Psoas muscle (tissue), 8 donors: Measurements from ENCODE around the gene OTOP1. TPM values are rescaled to one million over a fixed set of nuclear protein-coding genes. Genes with fewer than 3 reads are reported as not detected.

Source experiments
- ATAC-seq, 4 donors: fragments of 200-7000 bp; cut with Tn5 transposase; one replicate each; pipeline ENCODE4 v1.9.1; 2020; ENCODE audit warnings: moderate library complexity in 3 of 4, mild to moderate bottlenecking in 2 of 4
- DNase-seq, 2 donors: peaks; one replicate each; pipeline ENCODE4 v3.0.0-alpha.2; 2020
- H3K27ac ChIP-seq: fragments of 200-600 bp; one replicate; pipeline ENCODE4 v1.8.0; 2022
- H3K27me3 ChIP-seq, 3 donors: fragments of 200-600 bp in 1 of 3; one replicate each; pipeline versions ENCODE4 v1.6.1 to v1.8.0; 2013 to 2022; ENCODE audit warnings: low read length in 2 of 3, mild to moderate bottlenecking in 2 of 3, moderate library complexity in 1 of 3; ENCODE audit not compliant: insufficient read depth in 3 of 3
- H3K36me3 ChIP-seq, 2 donors: fragments of 200-600 bp in 1 of 2; one replicate each; pipeline versions ENCODE4 v1.6.1 to v1.8.0; 2013 to 2022; ENCODE audit warnings: low read depth in 1 of 2, mild to moderate bottlenecking in 1 of 2, moderate library complexity in 1 of 2; ENCODE audit not compliant: insufficient read depth in 1 of 2
- H3K4me1 ChIP-seq: fragments of 200-600 bp; one replicate; pipeline ENCODE4 v1.8.0; 2022
- H3K4me3 ChIP-seq: fragments of 200-600 bp; one replicate; pipeline ENCODE4 v1.8.0; 2022; ENCODE audit warnings: mild to moderate bottlenecking
- H3K9me3 ChIP-seq: fragments of 200-600 bp; one replicate; pipeline ENCODE4 v1.8.0; 2022
- WGBS, 3 donors: extraction: QIAGEN DNeasy Blood & Tissue Kit; methylation state at CpG; one replicate each; pipeline versions ENCODE4 v1.1.6 to v1.1.7; 2013; 5-methylcytosine and 5-hydroxymethylcytosine counted together
- intact Hi-C, 2 donors: fragments of 100-400 bp; cut with DNase I; formaldehyde crosslinking; loops; one replicate each; pipeline versions ENCODE4 v1.11.0 to v1.14.2; 2022
- long read RNA-seq, 2 donors: library from polyadenylated mRNA; unstranded; transcript quantifications; one replicate each; pipeline ENCODE4 v2.0.0, GENCODE V29; 2021
- polyA plus RNA-seq, 3 donors: library from polyadenylated mRNA; stranded (reverse); fragments of 200-250 nt; gene quantifications; one replicate each; pipeline ENCODE4 v1.2.3, GENCODE V29; 2013
- total RNA-seq, 4 donors: library from RNA; stranded (reverse); fragmentation: NEBNext Ultra II Directional in 2 of 4; extraction: Animal tissue kit (Norgen Biotek cat#: 25700) in 2 of 4; gene quantifications; one replicate each; pipeline versions ENCODE4 v1.2.1 to v1.2.4, GENCODE V29; 2021 to 2023
- TF ChIP-seq, protein P1 (sequence below): fragments of 200-600 bp; IDR thresholded peaks from one replicate; pipeline ENCODE4 v1.8.0; 2022; ENCODE audit warnings: antibody characterized with exemption
- donor health status: healthy with polysubstance abuse.
- donor health status: DM: no; HTN: no; CAD: no; lungs with moderate emphysema.
- donor health status: Bipolar disorder and iron deficiency.
- donor health status: healthy.
- donor health status: DM: yes; HTN: yes; CAD: no.
- donor health status: DM: no; HTN: no; CAD: no.
- donor health status: DM: no; HTN: no; CAD: no.
- donor health status: DM: yes; HTN: yes; CAD: no.

Gene OTOP1
- not detected for total RNA-seq
- not detected for polyA plus RNA-seq
- long read RNA-seq, donor 1 = 0 reads
- long read RNA-seq, donor 2 = 0 reads

- Histone ChIP-seq H3K27ac (no peak within 1 kb of the TSS), H3K9me3 (no peaks in the 10 kb centered on the region), H3K36me3 (no peaks in the 10 kb centered on the region), H3K4me1 (no peaks in the 10 kb centered on the region), H3K4me3 (no peak within 1 kb of the TSS), H3K27me3 (peaks cover 3 to 64% (median 22%) of the 10 kb centered on the region in 3 donors)
- TF ChIP-seq, protein P1, sequence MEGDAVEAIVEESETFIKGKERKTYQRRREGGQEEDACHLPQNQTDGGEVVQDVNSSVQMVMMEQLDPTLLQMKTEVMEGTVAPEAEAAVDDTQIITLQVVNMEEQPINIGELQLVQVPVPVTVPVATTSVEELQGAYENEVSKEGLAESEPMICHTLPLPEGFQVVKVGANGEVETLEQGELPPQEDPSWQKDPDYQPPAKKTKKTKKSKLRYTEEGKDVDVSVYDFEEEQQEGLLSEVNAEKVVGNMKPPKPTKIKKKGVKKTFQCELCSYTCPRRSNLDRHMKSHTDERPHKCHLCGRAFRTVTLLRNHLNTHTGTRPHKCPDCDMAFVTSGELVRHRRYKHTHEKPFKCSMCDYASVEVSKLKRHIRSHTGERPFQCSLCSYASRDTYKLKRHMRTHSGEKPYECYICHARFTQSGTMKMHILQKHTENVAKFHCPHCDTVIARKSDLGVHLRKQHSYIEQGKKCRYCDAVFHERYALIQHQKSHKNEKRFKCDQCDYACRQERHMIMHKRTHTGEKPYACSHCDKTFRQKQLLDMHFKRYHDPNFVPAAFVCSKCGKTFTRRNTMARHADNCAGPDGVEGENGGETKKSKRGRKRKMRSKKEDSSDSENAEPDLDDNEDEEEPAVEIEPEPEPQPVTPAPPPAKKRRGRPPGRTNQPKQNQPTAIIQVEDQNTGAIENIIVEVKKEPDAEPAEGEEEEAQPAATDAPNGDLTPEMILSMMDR = no peak
- ATAC-seq (no peak), DNase-seq (no peak)
- intact Hi-C loops = no loop called here
- 9 to 17% (median 11%) methylated on average over 49 to 82 of the region's 82 CpGs for WGBS, 3 donors
These were observed at the start of gene OTOP1 for GRCh38 chr4:4226606-4227438. OTOP1 (minus strand) TSS chr4:4226929; CDS start chr4:4226864, 65 bp downstream.

- H3K9me3 ChIP-seq = no peaks in the 10 kb centered on the region
- no peak overlapping the region for H3K27ac ChIP-seq
These were observed 47.5 kb upstream of the OTOP1 start for GRCh38 chr4:4274226-4274625.

DNA sequence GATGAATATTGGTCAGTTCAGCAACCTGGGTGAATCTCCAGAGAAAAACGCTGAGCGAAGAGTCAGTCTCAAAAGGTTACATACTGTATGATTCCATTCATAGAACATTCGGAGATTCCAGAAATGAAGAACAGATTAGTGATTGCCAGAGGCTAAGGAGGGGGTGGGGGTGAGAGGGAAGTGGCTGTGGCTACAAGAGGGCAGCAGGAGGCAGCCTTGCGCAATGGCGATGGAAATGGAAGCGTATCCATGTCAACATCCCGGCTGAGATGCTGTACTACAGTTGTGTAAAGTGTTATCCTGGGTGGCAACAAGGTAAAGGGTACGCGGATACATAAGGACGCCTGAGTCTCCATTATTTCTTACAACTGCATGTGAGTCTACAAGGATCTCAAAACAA is 45.2 kb upstream of the OTOP1 start:
- no peak for DNase-seq
- WGBS, 3 donors = 84 to 90% (median 89%) methylated on average over 10 of the region's 10 CpGs
- H3K27ac ChIP-seq = no peak overlapping the region

More at GRCh38 chr4:4274226-4274625, 47.5 kb upstream of the OTOP1 start:
- Histone ChIP-seq H3K4me3 (no peak overlapping the region), H3K36me3 (peaks cover 43 to 86% of the 10 kb centered on the region in 2 donors), H3K27me3 (no peaks in the 10 kb centered on the region), H3K4me1 (no peaks in the 10 kb centered on the region)
- ATAC-seq (no peak), DNase-seq (no peak)
- TF ChIP-seq, protein P1 = no peak
- WGBS, 3 donors = 93 to 97% (median 95%) methylated on average over 14 of the region's 14 CpGs
- intact Hi-C loops = no loop called here

DNA sequence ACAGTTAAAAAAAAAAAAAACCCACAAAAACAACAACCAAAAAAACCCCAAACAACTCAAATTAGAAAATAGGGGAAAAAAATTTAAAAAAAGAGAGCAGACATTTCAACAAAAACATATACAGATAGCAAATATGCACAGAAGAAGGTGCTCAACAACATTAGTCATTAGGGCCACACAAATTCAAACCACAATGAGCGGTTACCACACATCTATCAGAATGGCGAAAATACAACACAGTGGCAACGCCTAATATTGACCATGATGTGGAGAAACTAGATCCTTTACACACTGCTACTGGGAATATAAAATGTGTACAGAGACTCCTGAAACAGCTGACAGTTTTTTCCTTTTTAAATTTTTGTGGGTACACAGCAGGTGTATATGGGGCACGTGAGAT is 43.8 kb upstream of the OTOP1 start:
- Histone ChIP-seq H3K36me3 (peaks cover 28 to 83% of the 10 kb centered on the region in 2 donors), H3K9me3 (no peaks in the 10 kb centered on the region), H3K27ac (no peak overlapping the region), H3K4me3 (no peak overlapping the region), H3K4me1 (no peaks in the 10 kb centered on the region), H3K27me3 (no peaks in the 10 kb centered on the region)
- intact Hi-C loops = no loop called here
- ATAC-seq = no peak
- TF ChIP-seq, protein P1 = no peak
- WGBS, 3 donors = 82 to 92% (median 83%) methylated on average over 4 of the region's 4 CpGs
- no peak for DNase-seq

More for the DNA sequence above, 45.2 kb upstream of the OTOP1 start:
- Histone ChIP-seq H3K4me3 (no peak overlapping the region), H3K27me3 (no peaks in the 10 kb centered on the region), H3K36me3 (peaks cover 31 to 87% of the 10 kb centered on the region in 2 donors), H3K9me3 (no peaks in the 10 kb centered on the region), H3K4me1 (no peaks in the 10 kb centered on the region)
- TF ChIP-seq, protein P1 = no peak
- intact Hi-C loops = no loop called here
- peak in 3 of 4 donors; percentile 51 to 62 (median 57) for ATAC-seq
